BE2C (cell line): ENCODE data around the gene PXT1.
"Not testable (repeated sequence)": the region's sequence is repeated elsewhere in the genome, so short reads cannot be mapped to it uniquely, and the experiment has no call there.

Experiments used
- DNase-seq: peaks from one replicate; pipeline ENCODE4 v3.0.0-alpha.2; 2020
- H3K27me3 ChIP-seq: fragments of 250-450 bp; sonication (Bioruptor Pico); 2 replicates; pipeline ENCODE4 v1.5.1; 2020; ENCODE audit warnings: mild to moderate bottlenecking
- H3K36me3 ChIP-seq: fragments of 250-450 bp; sonication (Bioruptor Pico); 2 replicates; pipeline ENCODE4 v1.5.1; 2020; ENCODE audit warnings: mild to moderate bottlenecking
- H3K4me1 ChIP-seq: fragments of 250-450 bp; sonication (Bioruptor Pico); 2 replicates; pipeline ENCODE4 v1.5.1; 2020
- H3K4me3 ChIP-seq: 2 replicates; pipeline ENCODE4 v1.5.1; 2011; ENCODE audit warnings: low read depth, low read length
- H3K9me3 ChIP-seq: fragments of 250-450 bp; sonication (Bioruptor Pico); 2 replicates; pipeline ENCODE4 v1.5.1; 2020
- CTCF ChIP-seq: IDR thresholded peaks from 2 replicates; pipeline ENCODE4 v1.5.1; 2012; ENCODE audit warnings: mild to moderate bottlenecking, low read depth, low read length

Gene PXT1

GRCh38 chr6:36487698-36488097 lies 45.0 kb upstream of the PXT1 start:
- Histone ChIP-seq H3K36me3 (peaks cover 49% of the 10 kb centered on the region), H3K4me1 (no peaks in the 10 kb centered on the region)
- TF ChIP-seq CTCF, result no peak

GRCh38 chr6:36484736-36485135 lies 42.1 kb upstream of the PXT1 start:
- peaks cover 75% of the 10 kb centered on the region for H3K36me3 ChIP-seq
- H3K27me3 ChIP-seq, result no peaks in the 10 kb centered on the region
- no peak overlapping the region for H3K4me3 ChIP-seq
- H3K4me1 ChIP-seq, result no peaks in the 10 kb centered on the region
- no peak for DNase-seq
- no peaks in the 10 kb centered on the region for H3K9me3 ChIP-seq
- TF ChIP-seq CTCF, result no peak

More at GRCh38 chr6:36487698-36488097, 45.0 kb upstream of the PXT1 start:
- Histone ChIP-seq H3K27me3 (no peaks in the 10 kb centered on the region), H3K4me3 (no peak overlapping the region), H3K9me3 (no peaks in the 10 kb centered on the region)
- DNase-seq, result no peak

- not testable (repeated sequence) for H3K4me1 ChIP-seq, H3K27me3 ChIP-seq, H3K4me3 ChIP-seq, DNase-seq, H3K9me3 ChIP-seq
- H3K36me3 ChIP-seq, result peaks cover 80% of the 10 kb centered on the region
These were observed 40.7 kb upstream of the PXT1 start for GRCh38 chr6:36483326-36483725.

GRCh38 chr6:36479256-36479655 lies 36.6 kb upstream of the PXT1 start:
- no peaks in the 10 kb centered on the region for H3K27me3 ChIP-seq
- no peaks in the 10 kb centered on the region for H3K4me1 ChIP-seq
- no peaks in the 10 kb centered on the region for H3K9me3 ChIP-seq
- DNase-seq, result no peak
- H3K4me3 ChIP-seq, result no peak overlapping the region
- peaks cover 55% of the 10 kb centered on the region for H3K36me3 ChIP-seq
- TF ChIP-seq CTCF, result no peak

GRCh38 chr6:36478051-36478526 lies 35.4 kb upstream of the PXT1 start:
- no peaks in the 10 kb centered on the region for H3K9me3 ChIP-seq
- H3K4me1 ChIP-seq, result no peaks in the 10 kb centered on the region
- no peak overlapping the region for H3K4me3 ChIP-seq
- DNase-seq, result no peak
- peaks cover 54% of the 10 kb centered on the region for H3K36me3 ChIP-seq
- H3K27me3 ChIP-seq, result no peaks in the 10 kb centered on the region
- no peak for TF ChIP-seq CTCF

- DNase-seq, result no peak
- H3K36me3 ChIP-seq, result peaks cover 33% of the 10 kb centered on the region
- no peak for TF ChIP-seq CTCF
- no peaks in the 10 kb centered on the region for H3K27me3 ChIP-seq
- H3K9me3 ChIP-seq, result no peaks in the 10 kb centered on the region
- no peak overlapping the region for H3K4me3 ChIP-seq
- H3K4me1 ChIP-seq, result peaks cover 3% of the 10 kb centered on the region; the same call in 1 of the 2 replicates
These were observed 27.3 kb upstream of the PXT1 start for GRCh38 chr6:36469946-36470345.
